Liver (tissue), 9 donors: ENCODE results near the gene CCNY. TPM values are rescaled to one million over a fixed set of nuclear protein-coding genes. Genes with fewer than 3 reads are reported as not detected.

Experiments used
- DNase-seq: peaks from one replicate; pipeline ENCODE4 v3.0.0-alpha.2; 2017; ENCODE audit warnings: low spot score
- H3K27ac ChIP-seq, 2 donors: one replicate each; pipeline ENCODE4 v1.7.0; 2013; ENCODE audit warnings: inconsistent platforms in 2 of 2, low read length in 2 of 2, control low read depth in 1 of 2, low read depth in 1 of 2, mild to moderate bottlenecking in 1 of 2
- H3K27me3 ChIP-seq, 4 donors: one replicate each; pipeline versions ENCODE4 v1.6.1 to v1.7.0; 2013; ENCODE audit warnings: low read length in 3 of 4, inconsistent platforms in 1 of 4, mild to moderate bottlenecking in 1 of 4, moderate library complexity in 1 of 4; ENCODE audit not compliant: control insufficient read depth in 4 of 4, insufficient read depth in 4 of 4
- H3K36me3 ChIP-seq, 4 donors: one replicate each; pipeline versions ENCODE4 v1.6.1 to v1.7.0; 2013; ENCODE audit warnings: low read length in 3 of 4, mild to moderate bottlenecking in 3 of 4, low read depth in 1 of 4, moderate library complexity in 1 of 4; ENCODE audit not compliant: control insufficient read depth in 4 of 4, insufficient read depth in 3 of 4
- H3K4me1 ChIP-seq, 4 donors: one replicate each; pipeline versions ENCODE4 v1.6.1 to v1.7.0; 2013; ENCODE audit warnings: low read length in 3 of 4, mild to moderate bottlenecking in 3 of 4, moderate library complexity in 1 of 4; ENCODE audit not compliant: control insufficient read depth in 4 of 4, insufficient read depth in 4 of 4
- H3K4me3 ChIP-seq, 3 donors: one replicate each; pipeline versions ENCODE4 v1.6.1 to v1.7.0; 2013; ENCODE audit warnings: low read length in 3 of 3, control low read depth in 1 of 3, low read depth in 1 of 3, mild to moderate bottlenecking in 1 of 3
- H3K9ac ChIP-seq, 2 donors: one replicate each; pipeline ENCODE4 v1.7.0; 2013; ENCODE audit warnings: low read length in 2 of 2, mild to moderate bottlenecking in 2 of 2, moderate library complexity in 2 of 2, control low read depth in 1 of 2, low read depth in 1 of 2
- H3K9me3 ChIP-seq, 4 donors: one replicate each; pipeline versions ENCODE4 v1.6.1 to v1.7.0; 2013; ENCODE audit warnings: low read length in 3 of 4; ENCODE audit not compliant: control insufficient read depth in 4 of 4
- EGR1 ChIP-seq, 2 donors: IDR thresholded peaks; 2 replicates each; pipeline ENCODE4 v1.6.1; 2016 to 2018; ENCODE audit warnings: antibody characterized with exemption in 2 of 2, low read depth in 2 of 2
- FOXA2 ChIP-seq: IDR thresholded peaks from 2 replicates; pipeline ENCODE4 v1.6.1; 2016; ENCODE audit warnings: antibody characterized with exemption
- GABPA ChIP-seq, 2 donors: IDR thresholded peaks in 1 of 2; conservative IDR thresholded peaks in 1 of 2; 2 replicates each; pipeline ENCODE4 v1.6.1; 2016; ENCODE audit warnings: antibody characterized with exemption in 2 of 2, mild to moderate bottlenecking in 1 of 2, moderate library complexity in 1 of 2
- HNF4A ChIP-seq, 2 donors: conservative IDR thresholded peaks; 2 replicates each; pipeline ENCODE4 v1.6.1; 2016; ENCODE audit warnings: antibody characterized with exemption in 2 of 2, mild to moderate bottlenecking in 2 of 2
- HNF4G ChIP-seq: IDR thresholded peaks from 2 replicates; pipeline ENCODE4 v1.6.1; 2016; ENCODE audit warnings: antibody characterized with exemption
- JUND ChIP-seq, 2 donors: IDR thresholded peaks; 2 replicates each; pipeline ENCODE4 v1.6.1; 2016; ENCODE audit warnings: antibody characterized with exemption in 2 of 2
- NR2F2 ChIP-seq: IDR thresholded peaks from 2 replicates; pipeline ENCODE4 v1.6.1; 2016; ENCODE audit warnings: antibody characterized with exemption
- RAD21 ChIP-seq, 2 donors: IDR thresholded peaks; 2 replicates each; pipeline ENCODE4 v1.6.1; 2016; ENCODE audit warnings: antibody characterized with exemption in 2 of 2, mild to moderate bottlenecking in 2 of 2
- RXRA ChIP-seq, 2 donors: IDR thresholded peaks; 2 replicates each; pipeline ENCODE4 v1.6.1; 2017 to 2018; ENCODE audit warnings: antibody characterized with exemption in 2 of 2, mild to moderate bottlenecking in 1 of 2
- SP1 ChIP-seq: IDR thresholded peaks from 2 replicates; pipeline ENCODE4 v1.6.1; 2018; ENCODE audit warnings: antibody characterized with exemption, mild to moderate bottlenecking
- TAF1 ChIP-seq: conservative IDR thresholded peaks from 2 replicates; pipeline ENCODE4 v1.6.1; 2016; ENCODE audit warnings: antibody characterized with exemption, mild to moderate bottlenecking
- YY1 ChIP-seq: IDR thresholded peaks from 2 replicates; pipeline ENCODE4 v1.6.1; 2016; ENCODE audit warnings: antibody characterized with exemption, mild to moderate bottlenecking
- WGBS: extraction: QIAGEN DNeasy Blood & Tissue Kit; methylation state at CpG from one replicate; pipeline ENCODE4 v1.1.7; 2013; 5-methylcytosine and 5-hydroxymethylcytosine counted together
- polyA plus RNA-seq, 2 donors: library from polyadenylated mRNA; stranded (reverse) in 1 of 2; unstranded in 1 of 2; fragments of 200-250 nt in 1 of 2; fragments of >200 nt in 1 of 2; fragmentation: Nextera tagmentation in 1 of 2; extraction: Ambion mirVana in 1 of 2; gene quantifications; one replicate each; pipeline versions ENCODE4 v1.2.1 to v1.2.3, GENCODE V29; 2013 to 2015
- total RNA-seq, 2 donors: library from RNA; depleted of rRNA; stranded (reverse); fragments of >200 nt; gene quantifications; one replicate each; pipeline ENCODE4 v1.2.3, GENCODE V29; 2014
- TF ChIP-seq, protein P1 (sequence below): IDR thresholded peaks from 2 replicates; pipeline ENCODE4 v1.6.1; 2016; ENCODE audit warnings: antibody characterized with exemption
- TF ChIP-seq, protein P2 (sequence below): fragments of 150-350 bp; IDR thresholded peaks from 2 replicates; pipeline ENCODE4 v1.5.1; 2017; ENCODE audit warnings: improper control_type of control experiment, low read depth, low read length; ENCODE audit not compliant: missing input control
- TF ChIP-seq, protein P3 (sequence below): IDR thresholded peaks from 2 replicates; pipeline ENCODE4 v1.6.1; 2016; ENCODE audit warnings: antibody characterized with exemption, mild to moderate bottlenecking
- TF ChIP-seq, protein P4 (sequence below): IDR thresholded peaks from 2 replicates; pipeline ENCODE4 v1.6.1; 2016; ENCODE audit warnings: antibody characterized with exemption
- donor health status: healthy.
- donor health status: healthy.
- donor health status: healthy.
- donor health status: healthy.
- donor health status: healthy.

Gene CCNY
- total and polyA plus RNA-seq, 4 donors: 17.6 to 38.4 (median 21.8) TPM

DNA sequence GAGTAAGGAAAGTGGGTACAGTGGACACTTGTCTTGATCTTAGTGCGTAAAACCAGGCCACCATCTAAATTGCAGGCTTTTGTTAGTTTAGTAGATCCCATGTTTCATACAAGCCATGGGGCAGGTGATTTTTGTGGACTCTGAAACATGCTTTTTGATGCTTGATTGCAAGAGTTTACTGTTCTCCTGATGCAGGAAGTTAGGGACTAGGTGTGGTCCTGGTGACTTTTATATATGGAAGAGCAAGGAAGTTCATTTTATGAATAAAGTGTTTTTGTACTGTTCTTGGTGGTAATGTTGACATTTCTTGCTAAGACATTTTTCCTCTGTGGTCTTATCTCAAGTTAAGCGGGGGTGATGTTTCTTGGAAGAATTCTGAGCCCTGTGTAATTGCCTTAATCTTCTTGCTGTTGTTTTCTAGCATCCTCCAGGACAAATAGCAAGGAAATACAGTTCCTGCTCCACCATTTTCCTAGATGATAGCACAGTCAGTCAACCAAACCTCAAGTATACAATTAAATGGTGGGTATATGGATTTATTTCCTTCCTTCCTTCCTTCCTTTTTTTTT, 179.9 kb downstream of the CCNY start:
- Histone ChIP-seq H3K27ac (no peak overlapping the region), H3K4me3 (no peak overlapping the region), H3K36me3 (peaks cover 0 to 1% (median 0%) of the 10 kb centered on the region in 4 donors), H3K4me1 (no peaks in the 10 kb centered on the region), H3K27me3 (no peaks in the 10 kb centered on the region), H3K9ac (no peak overlapping the region), H3K9me3 (no peaks in the 10 kb centered on the region)
- TF ChIP-seq RAD21 (IDR thresholded peaks at IDR 0.05) (no peak), SP1 (no peak), FOXA2 (no peak), GABPA (IDR thresholded peaks at IDR 0.05 in 1 of 2, conservative IDR thresholded peaks at IDR 0.05 in 1 of 2) (no peak), HNF4G (no peak), YY1 (no peak), NR2F2 (no peak), EGR1 (IDR thresholded peaks at IDR 0.05; ENCODE audit: low read depth in 2 of 2) (no peak), RXRA (IDR thresholded peaks at IDR 0.05) (no peak), TAF1 (no peak)
- TF ChIP-seq, protein P1, sequence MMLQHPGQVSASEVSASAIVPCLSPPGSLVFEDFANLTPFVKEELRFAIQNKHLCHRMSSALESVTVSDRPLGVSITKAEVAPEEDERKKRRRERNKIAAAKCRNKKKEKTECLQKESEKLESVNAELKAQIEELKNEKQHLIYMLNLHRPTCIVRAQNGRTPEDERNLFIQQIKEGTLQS: no peak
- TF ChIP-seq, protein P2, sequence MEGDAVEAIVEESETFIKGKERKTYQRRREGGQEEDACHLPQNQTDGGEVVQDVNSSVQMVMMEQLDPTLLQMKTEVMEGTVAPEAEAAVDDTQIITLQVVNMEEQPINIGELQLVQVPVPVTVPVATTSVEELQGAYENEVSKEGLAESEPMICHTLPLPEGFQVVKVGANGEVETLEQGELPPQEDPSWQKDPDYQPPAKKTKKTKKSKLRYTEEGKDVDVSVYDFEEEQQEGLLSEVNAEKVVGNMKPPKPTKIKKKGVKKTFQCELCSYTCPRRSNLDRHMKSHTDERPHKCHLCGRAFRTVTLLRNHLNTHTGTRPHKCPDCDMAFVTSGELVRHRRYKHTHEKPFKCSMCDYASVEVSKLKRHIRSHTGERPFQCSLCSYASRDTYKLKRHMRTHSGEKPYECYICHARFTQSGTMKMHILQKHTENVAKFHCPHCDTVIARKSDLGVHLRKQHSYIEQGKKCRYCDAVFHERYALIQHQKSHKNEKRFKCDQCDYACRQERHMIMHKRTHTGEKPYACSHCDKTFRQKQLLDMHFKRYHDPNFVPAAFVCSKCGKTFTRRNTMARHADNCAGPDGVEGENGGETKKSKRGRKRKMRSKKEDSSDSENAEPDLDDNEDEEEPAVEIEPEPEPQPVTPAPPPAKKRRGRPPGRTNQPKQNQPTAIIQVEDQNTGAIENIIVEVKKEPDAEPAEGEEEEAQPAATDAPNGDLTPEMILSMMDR: no peak
- TF ChIP-seq, protein P3, sequence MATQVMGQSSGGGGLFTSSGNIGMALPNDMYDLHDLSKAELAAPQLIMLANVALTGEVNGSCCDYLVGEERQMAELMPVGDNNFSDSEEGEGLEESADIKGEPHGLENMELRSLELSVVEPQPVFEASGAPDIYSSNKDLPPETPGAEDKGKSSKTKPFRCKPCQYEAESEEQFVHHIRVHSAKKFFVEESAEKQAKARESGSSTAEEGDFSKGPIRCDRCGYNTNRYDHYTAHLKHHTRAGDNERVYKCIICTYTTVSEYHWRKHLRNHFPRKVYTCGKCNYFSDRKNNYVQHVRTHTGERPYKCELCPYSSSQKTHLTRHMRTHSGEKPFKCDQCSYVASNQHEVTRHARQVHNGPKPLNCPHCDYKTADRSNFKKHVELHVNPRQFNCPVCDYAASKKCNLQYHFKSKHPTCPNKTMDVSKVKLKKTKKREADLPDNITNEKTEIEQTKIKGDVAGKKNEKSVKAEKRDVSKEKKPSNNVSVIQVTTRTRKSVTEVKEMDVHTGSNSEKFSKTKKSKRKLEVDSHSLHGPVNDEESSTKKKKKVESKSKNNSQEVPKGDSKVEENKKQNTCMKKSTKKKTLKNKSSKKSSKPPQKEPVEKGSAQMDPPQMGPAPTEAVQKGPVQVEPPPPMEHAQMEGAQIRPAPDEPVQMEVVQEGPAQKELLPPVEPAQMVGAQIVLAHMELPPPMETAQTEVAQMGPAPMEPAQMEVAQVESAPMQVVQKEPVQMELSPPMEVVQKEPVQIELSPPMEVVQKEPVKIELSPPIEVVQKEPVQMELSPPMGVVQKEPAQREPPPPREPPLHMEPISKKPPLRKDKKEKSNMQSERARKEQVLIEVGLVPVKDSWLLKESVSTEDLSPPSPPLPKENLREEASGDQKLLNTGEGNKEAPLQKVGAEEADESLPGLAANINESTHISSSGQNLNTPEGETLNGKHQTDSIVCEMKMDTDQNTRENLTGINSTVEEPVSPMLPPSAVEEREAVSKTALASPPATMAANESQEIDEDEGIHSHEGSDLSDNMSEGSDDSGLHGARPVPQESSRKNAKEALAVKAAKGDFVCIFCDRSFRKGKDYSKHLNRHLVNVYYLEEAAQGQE: no peak
- 79% methylated on average over 2 of the region's 2 CpGs for WGBS
- no peak for DNase-seq

DNA sequence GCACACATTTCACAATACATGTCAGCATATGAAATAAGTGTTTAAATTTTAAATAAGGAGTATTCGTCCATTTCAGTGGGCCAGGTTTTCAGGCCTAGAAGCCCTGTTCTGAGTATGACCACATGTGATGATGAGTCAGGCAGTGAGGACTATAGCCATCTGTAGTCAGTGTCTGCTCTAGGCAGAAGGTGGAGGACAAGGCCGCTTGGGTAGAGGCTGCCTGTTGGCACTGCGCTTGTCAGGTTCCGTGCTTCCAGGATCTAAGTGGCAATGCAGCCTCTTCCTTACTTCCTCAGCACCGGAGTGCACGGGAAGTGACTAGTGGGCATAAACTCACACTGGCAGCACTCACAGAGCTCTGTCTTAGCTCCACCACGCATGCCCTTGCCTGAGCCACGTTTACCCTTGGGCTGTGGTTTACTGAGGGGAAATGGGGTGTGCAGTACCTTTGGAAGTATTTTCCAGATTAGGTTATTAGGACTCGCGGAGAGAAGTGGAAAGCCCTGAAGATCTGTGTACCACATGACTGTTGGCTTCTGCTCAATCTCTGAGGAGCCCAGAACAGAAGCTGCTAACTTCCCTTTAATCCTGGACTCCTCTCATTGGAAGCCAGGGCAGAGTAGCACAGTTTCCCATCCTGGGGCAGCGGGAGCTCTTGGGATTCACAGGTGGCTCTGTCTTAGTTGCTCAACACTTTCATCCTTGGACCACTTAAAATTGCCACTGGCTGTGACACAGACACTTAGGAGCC, 181.3 kb downstream of the CCNY start:
- Histone ChIP-seq H3K4me3 (no peak overlapping the region), H3K4me1 (no peaks in the 10 kb centered on the region), H3K9ac (no peak overlapping the region), H3K27ac (no peak overlapping the region), H3K9me3 (no peaks in the 10 kb centered on the region), H3K27me3 (no peaks in the 10 kb centered on the region), H3K36me3 (peaks cover 0 to 1% (median 0%) of the 10 kb centered on the region in 4 donors)
- WGBS: 89% methylated on average over 11 of the region's 11 CpGs
- DNase-seq: no peak
- TF ChIP-seq, protein P2: no peak
- no peak for TF ChIP-seq RXRA (IDR thresholded peaks at IDR 0.05)
- no peak for TF ChIP-seq FOXA2
- TF ChIP-seq, protein P3: no peak
- TF ChIP-seq EGR1 (IDR thresholded peaks at IDR 0.05; ENCODE audit: low read depth in 2 of 2): no peak
- TF ChIP-seq RAD21 (IDR thresholded peaks at IDR 0.05): no peak
- TF ChIP-seq JUND (IDR thresholded peaks at IDR 0.05): no peak
- TF ChIP-seq, protein P4, sequence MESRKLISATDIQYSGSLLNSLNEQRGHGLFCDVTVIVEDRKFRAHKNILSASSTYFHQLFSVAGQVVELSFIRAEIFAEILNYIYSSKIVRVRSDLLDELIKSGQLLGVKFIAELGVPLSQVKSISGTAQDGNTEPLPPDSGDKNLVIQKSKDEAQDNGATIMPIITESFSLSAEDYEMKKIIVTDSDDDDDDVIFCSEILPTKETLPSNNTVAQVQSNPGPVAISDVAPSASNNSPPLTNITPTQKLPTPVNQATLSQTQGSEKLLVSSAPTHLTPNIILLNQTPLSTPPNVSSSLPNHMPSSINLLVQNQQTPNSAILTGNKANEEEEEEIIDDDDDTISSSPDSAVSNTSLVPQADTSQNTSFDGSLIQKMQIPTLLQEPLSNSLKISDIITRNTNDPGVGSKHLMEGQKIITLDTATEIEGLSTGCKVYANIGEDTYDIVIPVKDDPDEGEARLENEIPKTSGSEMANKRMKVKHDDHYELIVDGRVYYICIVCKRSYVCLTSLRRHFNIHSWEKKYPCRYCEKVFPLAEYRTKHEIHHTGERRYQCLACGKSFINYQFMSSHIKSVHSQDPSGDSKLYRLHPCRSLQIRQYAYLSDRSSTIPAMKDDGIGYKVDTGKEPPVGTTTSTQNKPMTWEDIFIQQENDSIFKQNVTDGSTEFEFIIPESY: no peak
- no peak for TF ChIP-seq HNF4A (conservative IDR thresholded peaks at IDR 0.05)
